HL-60/S4 (cell line): ENCODE measurements around the gene RNPEPL1.

Experiments
- in situ Hi-C: fragments of 300-500 bp; cut with MboI; formaldehyde crosslinking; loops from 2 replicates; pipeline ENCODE4 v1.14.3; 2022; ENCODE audit warnings: low sequenced_read_pairs

RNPEPL1 gene

DNA sequence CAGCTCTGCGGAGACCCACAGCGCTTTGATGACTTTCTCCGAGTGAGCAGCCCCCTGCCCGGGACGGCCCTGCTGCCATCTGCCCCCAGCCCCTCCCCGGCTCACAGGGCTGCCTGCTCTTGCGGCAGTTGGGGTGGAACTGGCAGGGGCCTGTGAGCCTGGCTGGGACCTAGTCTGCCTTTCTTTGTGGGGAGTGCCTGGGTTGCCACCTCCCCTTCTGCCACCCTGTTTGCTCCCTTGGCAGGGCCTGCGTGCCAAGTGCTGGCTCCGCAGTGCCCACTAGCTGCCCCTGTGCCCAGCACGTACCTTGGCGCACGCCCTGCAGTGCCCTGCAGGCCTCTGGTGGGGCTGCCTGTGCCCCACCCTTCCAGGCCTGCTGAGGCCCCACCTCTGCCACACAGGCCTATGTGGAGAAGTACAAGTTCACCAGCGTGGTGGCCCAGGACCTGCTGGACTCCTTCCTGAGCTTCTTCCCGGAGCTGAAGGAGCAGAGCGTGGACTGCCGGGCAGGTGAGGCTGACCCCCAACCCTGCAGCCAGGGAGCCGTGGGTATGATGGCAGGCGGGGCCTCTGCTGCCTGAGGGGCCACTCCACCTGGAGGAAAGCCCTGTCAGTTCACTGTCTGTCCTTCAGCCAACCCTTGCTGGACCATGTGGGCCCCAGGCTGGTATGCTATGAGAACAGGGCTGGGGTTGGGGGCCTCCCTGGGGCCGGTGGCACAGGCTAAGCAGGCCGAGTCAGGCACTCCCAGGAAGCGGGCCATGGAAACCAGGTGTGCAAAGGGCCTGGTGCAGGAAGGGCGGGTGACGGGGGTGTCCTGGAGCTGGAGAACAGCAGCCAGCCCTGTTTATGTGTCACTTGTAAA is 7.0 kb downstream of the RNPEPL1 start:
- in situ Hi-C loops: no loop called here

DNA sequence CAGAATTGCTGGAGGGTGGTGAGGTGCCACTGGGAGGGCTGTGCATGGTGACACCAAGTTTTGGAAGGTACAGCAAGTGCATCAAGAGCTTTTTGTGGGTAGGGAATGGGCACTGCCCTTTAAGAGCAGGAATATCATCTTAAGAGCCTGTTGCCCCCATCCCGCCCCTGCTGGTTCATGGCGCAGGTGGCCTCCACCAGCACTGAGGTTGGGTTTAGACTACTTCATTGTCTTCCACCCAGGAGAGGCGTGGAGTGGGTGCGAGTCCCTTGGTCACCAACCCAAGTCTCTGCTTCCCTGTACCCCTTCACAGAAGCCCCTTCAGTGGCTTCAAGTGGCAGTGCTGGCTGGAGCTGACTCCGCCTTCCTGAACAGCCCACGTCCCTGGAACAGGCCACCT is 7.8 kb downstream of the RNPEPL1 start:
- in situ Hi-C loops: no loop called here

DNA sequence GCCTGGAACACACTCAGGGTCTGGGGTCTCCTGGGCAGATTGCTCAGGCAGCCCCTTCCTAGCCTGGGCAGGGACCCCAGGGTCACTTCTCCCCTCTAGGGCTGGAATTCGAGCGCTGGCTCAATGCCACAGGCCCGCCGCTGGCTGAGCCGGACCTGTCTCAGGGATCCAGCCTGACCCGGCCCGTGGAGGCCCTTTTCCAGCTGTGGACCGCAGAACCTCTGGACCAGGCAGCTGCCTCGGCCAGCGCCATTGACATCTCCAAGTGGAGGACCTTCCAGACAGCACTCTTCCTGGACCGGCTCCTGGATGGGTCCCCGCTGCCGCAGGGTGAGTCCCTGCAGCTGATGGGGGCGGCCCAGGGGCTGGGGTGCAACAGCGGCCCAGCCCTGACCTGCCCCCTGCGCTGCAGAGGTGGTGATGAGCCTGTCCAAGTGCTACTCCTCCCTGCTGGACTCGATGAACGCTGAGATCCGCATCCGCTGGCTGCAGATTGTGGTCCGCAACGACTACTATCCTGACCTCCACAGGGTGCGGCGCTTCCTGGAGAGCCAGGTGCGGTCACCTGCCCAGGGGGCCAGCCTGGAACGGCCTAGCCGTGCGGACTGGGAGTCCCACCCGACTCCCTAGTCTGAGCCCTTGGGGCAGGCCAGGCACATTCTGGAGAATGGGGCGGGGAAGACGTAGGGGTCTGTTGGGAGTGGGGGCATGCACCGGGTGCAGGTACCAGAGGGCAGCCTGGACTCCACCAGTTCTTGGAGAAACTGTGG is 8.3 kb downstream of the RNPEPL1 start:
- in situ Hi-C loops: no loop called here

DNA sequence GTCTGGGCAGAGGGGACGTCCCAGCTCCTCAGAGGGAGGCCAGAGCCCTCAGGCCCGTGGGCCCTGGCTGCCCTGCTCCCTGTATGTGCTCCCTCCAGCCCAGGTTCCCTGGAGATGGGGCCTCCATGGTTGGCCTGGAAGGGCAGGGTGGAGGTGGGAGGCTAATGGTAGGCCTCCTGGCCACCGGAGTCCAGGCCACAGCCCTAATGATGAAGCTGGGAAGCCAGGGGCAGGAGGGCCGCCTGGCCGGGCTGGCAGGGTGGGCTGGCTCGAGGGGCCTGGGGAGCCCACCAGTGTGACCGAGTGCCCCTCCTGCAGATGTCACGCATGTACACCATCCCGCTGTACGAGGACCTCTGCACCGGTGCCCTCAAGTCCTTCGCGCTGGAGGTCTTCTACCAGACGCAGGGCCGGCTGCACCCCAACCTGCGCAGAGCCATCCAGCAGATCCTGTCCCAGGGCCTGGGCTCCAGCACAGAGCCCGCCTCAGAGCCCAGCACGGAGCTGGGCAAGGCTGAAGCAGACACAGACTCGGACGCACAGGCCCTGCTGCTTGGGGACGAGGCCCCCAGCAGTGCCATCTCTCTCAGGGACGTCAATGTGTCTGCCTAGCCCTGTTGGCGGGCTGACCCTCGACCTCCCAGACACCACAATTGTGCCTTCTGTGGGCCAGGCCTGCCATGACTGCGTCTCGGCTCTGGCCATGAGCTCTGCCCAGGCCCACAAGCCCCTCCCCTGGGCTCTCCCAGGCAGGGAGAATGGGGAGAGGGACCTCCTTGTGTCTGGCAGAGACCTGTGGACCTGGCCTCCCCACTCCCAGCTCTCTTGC is 9.2 kb downstream of the RNPEPL1 start:
- in situ Hi-C loops: no loop called here

DNA sequence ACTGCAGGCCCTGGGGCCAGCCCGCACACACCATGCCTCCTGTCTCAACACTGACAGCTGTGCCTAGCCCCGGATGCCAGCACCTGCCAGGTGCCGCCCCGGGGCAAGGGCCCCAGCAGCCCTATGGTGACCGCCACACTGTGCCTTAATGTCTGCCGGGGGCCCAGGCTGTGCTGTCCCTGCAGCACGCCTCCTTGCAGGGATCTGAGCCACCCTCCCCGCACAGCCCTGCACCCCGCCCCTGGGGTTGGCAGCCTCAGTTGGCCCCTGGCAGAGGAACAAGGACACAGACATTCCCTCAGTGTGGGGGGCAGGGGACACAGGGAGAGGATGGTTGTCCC is 9.8 kb downstream of the RNPEPL1 start:
- in situ Hi-C loops: no loop called here

DNA sequence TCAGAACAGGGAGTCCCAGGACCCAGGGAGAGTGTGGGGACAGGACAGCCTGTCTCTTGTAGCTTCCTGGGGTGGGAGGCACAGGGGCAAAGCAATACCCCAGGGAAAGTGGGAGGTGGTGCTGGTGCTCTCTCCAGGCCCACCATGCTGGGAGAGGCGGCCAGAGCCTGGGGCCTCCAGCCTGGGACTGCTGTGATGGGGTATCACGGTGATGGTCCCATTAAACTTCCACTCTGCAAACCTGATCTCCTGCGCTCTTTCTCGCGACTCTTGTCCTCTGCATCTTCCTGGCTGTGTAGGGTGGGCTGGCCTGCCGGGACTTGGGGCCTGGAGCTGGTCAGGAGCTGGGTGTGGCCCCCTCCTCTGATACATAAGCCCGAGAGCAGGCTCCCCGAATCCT is 10.2 kb downstream of the RNPEPL1 start:
- in situ Hi-C loops: no loop called here

DNA sequence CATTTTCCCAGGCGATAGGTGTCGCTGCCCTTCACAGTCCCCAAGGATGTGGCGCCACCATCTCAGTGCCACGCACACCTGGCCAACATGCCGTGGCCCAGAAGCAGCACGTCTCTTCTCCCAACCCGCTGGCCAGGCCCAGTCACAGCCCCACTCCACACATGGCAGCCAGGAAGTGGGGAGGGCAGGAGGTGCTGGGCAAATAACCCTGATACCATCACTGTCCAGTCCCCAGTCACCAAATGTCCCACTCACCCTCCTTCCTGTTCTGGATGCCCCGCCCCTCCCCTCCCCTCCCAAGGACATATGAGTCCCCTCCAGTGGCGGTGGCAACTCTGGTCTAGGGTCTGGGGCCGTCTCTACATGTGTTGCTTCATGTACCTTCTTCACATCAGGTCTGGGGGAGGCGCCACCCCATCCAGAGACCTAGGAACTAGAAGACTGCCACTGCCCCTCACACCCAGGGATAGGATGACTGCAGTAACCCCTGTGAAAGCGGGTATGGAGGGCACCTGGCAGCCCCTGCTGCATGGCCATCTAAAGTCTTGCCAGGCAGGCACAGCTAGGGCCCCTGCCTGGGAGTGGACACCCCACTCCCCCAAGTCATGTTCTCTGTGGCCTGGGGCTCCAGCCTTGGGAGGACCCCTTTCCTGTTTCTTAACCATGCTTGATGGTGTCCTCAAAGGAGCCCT is 10.9 kb downstream of the RNPEPL1 start:
- in situ Hi-C loops: no loop called here

DNA sequence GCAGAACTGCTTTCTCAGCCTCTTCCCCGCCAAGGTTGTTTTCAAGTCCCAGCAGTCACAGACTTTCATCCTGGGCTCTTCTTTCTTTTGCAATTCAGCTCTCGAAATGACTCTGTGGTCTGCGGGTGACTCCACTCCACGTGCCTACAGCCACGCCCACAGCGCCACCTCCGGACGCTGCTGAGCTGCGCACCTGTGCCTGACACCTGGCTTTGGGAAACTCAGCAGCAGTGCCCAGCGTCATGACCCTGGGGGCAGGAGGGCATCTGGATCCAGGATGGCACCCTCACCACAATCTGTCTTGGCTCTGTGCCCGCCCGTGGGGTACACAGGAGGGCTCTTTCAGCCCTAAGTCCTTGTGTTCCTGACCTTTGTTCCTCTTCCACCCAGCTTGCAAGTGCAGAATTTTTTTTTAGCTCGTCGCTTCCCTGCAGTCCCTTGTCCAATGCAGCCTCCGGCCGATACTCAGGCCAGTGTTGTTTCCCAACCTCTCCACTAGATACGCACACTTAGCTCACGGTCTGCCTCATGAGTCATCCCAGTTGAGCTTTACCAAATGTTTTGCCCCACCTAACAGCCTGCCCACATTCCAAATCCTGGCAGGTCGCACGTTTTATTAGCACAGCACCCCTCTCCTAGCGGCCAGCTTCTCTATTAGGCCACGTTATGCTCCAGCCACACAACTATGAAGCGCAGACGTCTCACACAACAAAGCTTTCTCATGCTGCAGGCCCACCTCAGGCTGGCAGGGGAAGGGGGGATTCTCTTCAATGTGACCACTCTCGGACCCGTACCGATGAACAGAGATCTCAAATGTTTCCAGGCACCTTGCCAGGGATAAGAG is 11.7 kb downstream of the RNPEPL1 start:
- in situ Hi-C loops: no loop called here

DNA sequence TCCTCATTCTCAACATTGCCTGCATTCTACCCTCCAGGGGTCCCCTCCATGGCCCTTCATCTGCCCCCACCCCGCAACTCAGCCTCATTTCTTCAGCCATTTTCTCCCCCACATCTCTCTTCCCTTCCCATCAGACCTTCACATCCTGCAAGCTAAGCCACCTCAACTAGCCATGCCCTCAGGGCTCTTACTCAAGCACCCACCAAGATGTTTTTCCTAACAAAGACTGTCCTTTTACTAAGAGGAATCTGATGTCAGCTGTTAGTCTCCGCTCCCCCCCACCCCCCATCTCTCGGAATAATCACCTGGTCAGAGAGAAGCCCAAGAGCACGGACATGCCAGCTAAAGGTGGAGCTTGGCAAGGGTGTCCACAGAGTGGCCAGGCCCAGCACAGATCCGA is 13.5 kb downstream of the RNPEPL1 start:
- in situ Hi-C loops: no loop called here

DNA sequence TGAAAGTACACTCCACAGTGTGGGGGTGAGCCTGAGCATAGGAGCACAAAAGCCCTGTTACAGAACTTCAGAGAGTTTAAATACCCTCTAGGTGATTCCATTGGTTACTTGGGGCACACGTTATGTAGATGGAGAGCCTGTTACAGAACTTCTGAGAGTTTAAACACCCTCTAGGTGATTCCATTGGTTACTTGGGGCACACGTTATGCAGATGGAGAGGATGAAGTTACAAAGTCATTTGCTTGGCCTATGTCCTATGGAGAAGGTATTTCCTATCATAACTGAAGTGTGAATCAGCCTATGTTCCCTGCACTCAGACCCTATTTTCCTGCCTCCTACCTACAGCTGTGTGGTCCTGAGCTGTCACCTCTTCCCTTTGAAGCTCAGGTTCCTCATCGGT is 14.5 kb downstream of the RNPEPL1 start:
- in situ Hi-C loops: no loop called here

DNA sequence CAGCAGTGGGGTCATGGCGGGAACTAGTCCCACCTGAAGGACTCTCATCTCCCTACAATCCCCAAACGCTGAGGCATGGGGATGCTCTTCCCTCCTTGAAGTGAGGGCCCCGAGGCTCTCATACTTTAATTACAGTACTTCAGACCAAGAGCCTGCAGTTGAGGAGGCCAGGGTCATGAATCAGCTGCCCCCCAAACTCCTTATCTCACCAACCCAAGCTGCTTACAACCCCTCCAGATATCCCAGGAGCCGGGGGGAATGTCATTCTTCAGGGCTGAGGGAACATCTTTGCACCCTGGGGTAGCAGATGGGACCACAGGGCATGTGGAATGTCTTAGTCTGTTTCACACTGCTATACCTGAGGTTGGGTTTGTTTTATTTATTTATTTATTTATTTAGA is 15.5 kb downstream of the RNPEPL1 start:
- in situ Hi-C loops: no loop called here

DNA sequence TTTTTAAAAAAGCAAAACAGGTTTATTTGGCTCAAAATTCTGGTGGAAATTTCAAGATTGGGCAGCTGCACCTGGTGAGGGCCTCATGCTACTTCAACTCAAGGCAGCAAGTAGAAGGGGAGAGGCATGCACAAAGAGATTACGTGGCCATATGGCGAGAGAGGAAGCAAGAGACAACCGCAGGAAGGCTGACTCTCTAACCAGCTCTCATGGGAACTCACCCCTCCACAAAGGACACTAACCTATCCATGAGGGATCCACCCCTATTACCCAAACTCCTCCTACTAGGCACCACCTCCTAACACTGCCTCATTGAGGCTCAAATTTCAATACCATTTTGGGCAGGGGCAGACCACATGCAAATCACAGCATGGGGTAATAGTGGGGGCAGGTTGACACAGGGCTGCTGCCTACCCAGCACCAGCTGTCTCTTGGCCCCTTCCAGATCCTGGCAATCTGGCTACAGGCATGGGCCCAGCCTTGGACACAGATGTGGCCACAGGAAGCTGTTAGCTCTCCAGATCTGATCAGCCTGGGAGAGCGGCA is 16.3 kb downstream of the RNPEPL1 start:
- in situ Hi-C loops: no loop called here

DNA sequence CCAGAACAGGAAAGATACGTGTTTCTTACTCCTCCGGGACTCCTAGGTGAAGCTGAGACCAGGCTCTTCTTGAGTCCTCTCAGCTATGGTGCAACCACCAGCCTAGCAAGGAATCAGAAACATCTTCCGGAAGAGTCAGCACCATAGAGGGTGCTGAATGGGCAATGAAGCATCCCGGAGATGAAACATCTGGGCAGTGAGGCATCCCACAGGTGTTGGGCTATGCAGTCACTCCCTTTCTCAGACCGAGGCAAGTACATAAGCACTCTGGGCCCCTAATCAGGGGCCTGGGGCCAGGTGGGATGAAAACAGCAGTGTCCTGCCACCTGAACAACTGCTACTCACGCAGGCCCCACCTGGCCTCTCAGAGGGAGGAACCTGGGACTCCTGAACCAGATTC is 16.8 kb downstream of the RNPEPL1 start:
- in situ Hi-C loops: no loop called here

DNA sequence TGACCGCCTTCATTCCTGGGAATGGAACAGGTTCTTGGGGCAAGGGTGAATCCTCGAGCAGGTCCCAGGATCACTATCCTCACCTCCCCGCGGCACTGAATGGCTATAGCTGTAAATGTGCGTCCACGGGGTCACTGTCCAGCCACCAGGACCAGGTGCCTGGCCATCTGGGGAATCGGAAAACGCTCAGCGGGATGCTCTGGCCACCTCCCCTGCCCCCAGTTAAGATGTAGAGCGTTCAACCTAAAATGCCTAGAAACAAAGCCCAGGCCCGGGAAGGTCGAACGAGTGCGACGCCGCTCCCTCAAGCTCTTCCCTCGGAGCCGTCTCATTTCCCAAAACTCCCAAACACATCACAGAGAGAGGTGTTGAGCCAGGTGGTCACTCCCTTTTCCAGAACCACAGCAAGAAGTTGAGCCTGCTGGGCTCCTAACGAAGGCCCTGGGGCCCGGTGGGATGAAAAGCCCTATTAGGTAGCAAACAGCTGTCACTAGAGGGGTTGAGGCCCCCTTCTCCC is 17.5 kb downstream of the RNPEPL1 start:
- in situ Hi-C loops: no loop called here

DNA sequence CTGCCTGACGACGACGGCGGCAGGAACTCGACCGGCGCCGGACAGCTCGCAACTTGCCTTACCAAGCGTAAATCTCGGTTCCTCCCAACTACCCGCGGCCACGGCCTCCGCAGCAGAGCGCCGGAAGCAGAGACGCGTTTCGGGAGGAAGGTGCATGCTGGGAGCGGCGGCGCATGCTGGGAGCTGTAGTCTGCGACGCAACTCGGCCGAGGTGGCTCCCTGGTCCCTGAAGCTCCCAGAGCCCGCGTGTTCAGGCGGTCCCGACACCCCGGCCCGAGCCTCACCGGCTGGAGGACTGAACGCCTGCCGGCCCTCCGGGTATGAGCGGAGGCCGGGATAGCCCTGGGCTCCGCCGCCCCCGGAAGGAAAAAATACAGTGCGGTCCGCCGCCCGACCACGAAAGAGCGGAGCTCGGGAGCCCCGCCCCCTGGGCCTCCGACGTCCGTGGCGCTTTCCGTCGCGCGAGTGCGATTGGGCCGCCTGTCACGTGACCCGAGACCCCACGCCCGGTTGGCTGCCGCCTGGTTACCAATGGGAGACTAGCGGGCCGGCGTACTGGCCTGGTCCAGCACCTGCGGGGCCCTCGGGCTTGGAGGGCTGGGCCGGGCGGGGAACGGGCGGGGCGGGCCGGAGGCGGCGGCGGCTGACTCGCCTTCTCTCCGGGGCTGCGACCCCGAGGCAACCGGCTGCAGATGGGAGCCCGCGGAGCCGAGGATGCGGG is 18.1 kb downstream of the RNPEPL1 start, which contains the start of gene CAPN10:
CAPN10 (plus strand) TSS at position 537 of the 721 bp plus-strand sequence; CDS start at position 715, 178 bp downstream.
- in situ Hi-C loops: no loop called here

DNA sequence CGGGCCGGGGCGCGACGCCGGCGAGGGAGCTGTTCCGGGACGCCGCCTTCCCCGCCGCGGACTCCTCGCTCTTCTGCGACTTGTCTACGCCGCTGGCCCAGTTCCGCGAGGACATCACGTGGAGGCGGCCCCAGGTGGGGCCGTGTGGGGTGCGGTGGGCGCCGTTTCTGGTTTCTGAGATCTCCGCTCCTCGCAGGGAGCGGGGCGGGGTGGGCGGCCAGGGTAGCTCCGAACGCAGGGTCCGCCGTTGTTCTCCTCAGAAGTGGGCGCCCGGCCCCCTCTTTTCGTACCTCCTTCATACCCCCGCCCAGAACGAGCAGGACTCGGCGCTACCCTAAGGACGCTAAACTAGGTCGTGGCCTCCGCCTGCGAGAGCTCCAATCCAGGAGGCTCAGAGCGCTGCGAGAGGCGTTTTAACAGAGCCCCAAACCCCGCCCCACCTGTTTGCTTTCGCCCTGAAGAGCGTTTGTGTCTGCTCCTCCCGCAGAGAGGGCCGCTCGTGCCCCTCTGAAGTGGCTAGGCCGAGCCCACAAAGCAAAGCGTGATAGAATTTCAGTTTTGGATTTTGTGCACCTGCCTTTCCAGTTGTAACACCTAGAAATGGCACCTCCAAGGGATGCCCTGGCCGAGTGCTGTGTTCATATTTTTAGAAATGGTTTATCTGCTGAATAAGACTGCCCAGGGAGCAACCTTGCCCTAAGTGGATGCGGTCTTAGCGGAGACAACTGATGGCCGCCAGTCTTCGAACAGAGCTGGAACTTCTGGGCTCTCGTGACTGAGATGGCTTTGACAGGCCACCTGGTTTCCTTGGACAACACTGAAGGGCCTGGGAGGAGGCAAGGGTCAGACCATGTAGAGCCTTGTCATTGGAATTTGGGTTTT is 18.9 kb downstream of the RNPEPL1 start:
- in situ Hi-C loops: no loop called here

DNA sequence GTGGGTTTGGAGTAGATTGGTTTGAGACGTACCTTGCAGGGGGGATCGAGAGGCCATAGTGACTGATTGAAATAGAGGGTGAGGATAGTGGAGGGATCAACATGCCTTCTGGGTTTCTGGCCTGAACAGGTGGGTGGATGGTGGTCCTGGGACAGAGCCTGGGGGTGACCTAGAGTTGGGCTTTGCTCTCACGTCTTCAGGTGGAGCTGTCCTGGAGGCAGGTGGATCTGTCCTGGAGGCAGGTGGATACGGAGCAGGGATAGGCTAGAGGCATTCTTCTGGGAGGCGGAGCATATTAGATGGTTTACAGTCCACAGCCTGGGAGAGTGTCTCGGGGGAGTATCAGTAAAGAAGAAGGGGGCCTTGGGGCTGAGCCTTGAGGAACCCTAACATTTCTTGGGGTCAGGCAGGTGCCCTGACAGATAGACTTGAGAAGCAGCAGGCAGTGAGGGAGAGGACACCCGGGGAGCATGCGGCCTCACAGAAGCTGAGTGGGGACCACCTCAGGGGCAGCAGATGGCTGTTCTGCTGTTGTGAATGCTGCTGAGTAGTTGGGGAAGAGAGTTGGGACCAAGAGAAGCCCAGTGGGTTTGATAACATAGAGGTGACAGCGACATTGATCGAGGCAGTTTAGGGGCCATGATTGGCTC is 19.8 kb downstream of the RNPEPL1 start:
- in situ Hi-C loops: no loop called here
